H9 (cell line): ENCODE data around the gene DPT. TPM values are rescaled to one million over a fixed set of nuclear protein-coding genes. Genes with fewer than 3 reads are reported as not detected.

Source experiments
- DNase-seq: peaks from one replicate; pipeline ENCODE4 v3.0.0-alpha.2; 2017
- H2AFZ ChIP-seq: one replicate; pipeline ENCODE4 v1.6.1; 2013; ENCODE audit warnings: mild to moderate bottlenecking, low read length, control low read depth, moderate library complexity
- H2AK5ac ChIP-seq: 2 replicates; pipeline ENCODE4 v1.6.1; 2013; ENCODE audit warnings: low read length, control low read depth, mixed read lengths; ENCODE audit not compliant: insufficient read length
- H2BK120ac ChIP-seq: one replicate; pipeline ENCODE4 v1.6.1; 2013; ENCODE audit warnings: low read depth, mild to moderate bottlenecking, low read length, control low read depth, inconsistent platforms; ENCODE audit not compliant: poor library complexity, severe bottlenecking
- H2BK12ac ChIP-seq: 2 replicates; pipeline ENCODE4 v1.6.1; 2013; ENCODE audit warnings: low read length, control low read depth, mixed read lengths, low read depth; ENCODE audit not compliant: insufficient read length
- H2BK15ac ChIP-seq: 2 replicates; pipeline ENCODE4 v1.6.1; 2013; ENCODE audit warnings: low read depth, low read length, control low read depth
- H2BK20ac ChIP-seq: one replicate; pipeline ENCODE4 v1.6.1; 2013; ENCODE audit warnings: low read depth, mild to moderate bottlenecking, low read length, control low read depth, inconsistent platforms; ENCODE audit not compliant: poor library complexity, severe bottlenecking
- H2BK5ac ChIP-seq: 2 replicates; pipeline ENCODE4 v1.6.1; 2013; ENCODE audit warnings: low read length, control low read depth, mixed read lengths; ENCODE audit not compliant: insufficient read length
- H3K14ac ChIP-seq: 2 replicates; pipeline ENCODE4 v1.6.1; 2013; ENCODE audit warnings: low read length, control low read depth; ENCODE audit not compliant: insufficient read depth
- H3K18ac ChIP-seq: 2 replicates; pipeline ENCODE4 v1.6.1; 2013; ENCODE audit warnings: low read depth, mild to moderate bottlenecking, mixed read lengths, low read length, control low read depth; ENCODE audit not compliant: insufficient read length
- H3K23ac ChIP-seq: 2 replicates; pipeline ENCODE4 v1.6.1; 2013; ENCODE audit warnings: low read length, control low read depth, mixed read lengths, low read depth; ENCODE audit not compliant: insufficient read length
- H3K23me2 ChIP-seq: 2 replicates; pipeline ENCODE4 v1.6.1; 2013; ENCODE audit warnings: low read depth, mild to moderate bottlenecking, mixed read lengths, low read length, control low read depth; ENCODE audit not compliant: insufficient read length, poor library complexity, severe bottlenecking
- H3K27ac ChIP-seq: 2 replicates; pipeline ENCODE4 v1.5.1; 2013; ENCODE audit warnings: low read length, control low read depth, mixed read lengths, low read depth; ENCODE audit not compliant: insufficient read length
- H3K27me3 ChIP-seq: 2 replicates; pipeline ENCODE4 v1.6.1; 2013; ENCODE audit warnings: low read length, control low read depth, inconsistent platforms; ENCODE audit not compliant: insufficient read depth
- H3K4ac ChIP-seq: 2 replicates; pipeline ENCODE4 v1.6.1; 2013; ENCODE audit warnings: low read depth, mild to moderate bottlenecking, control low read depth, inconsistent platforms, low read length, moderate library complexity
- H3K4me1 ChIP-seq: 2 replicates; pipeline ENCODE4 v1.6.1; 2013; ENCODE audit warnings: low read length, control low read depth, inconsistent platforms; ENCODE audit not compliant: insufficient read depth
- H3K4me2 ChIP-seq: 2 replicates; pipeline ENCODE4 v1.6.1; 2013; ENCODE audit warnings: low read length, control low read depth, mixed read lengths; ENCODE audit not compliant: insufficient read length, insufficient read depth
- H3K56ac ChIP-seq: 2 replicates; pipeline ENCODE4 v1.6.1; 2013; ENCODE audit warnings: low read depth, mild to moderate bottlenecking, mixed read lengths, low read length, control low read depth; ENCODE audit not compliant: insufficient read length
- H3K79me1 ChIP-seq: 2 replicates; pipeline ENCODE4 v1.6.1; 2013; ENCODE audit warnings: low read depth, mild to moderate bottlenecking, moderate library complexity, low read length, control low read depth, inconsistent platforms; ENCODE audit not compliant: insufficient read depth, poor library complexity, severe bottlenecking
- H3K79me2 ChIP-seq: 2 replicates; pipeline ENCODE4 v1.6.1; 2013; ENCODE audit warnings: low read length, control low read depth, inconsistent platforms; ENCODE audit not compliant: insufficient read depth
- H3K9ac ChIP-seq: 2 replicates; pipeline ENCODE4 v1.6.1; 2013; ENCODE audit warnings: low read length, control low read depth, mixed read lengths; ENCODE audit not compliant: insufficient read length; ENCODE audit errors: extremely low read depth
- H3K9me3 ChIP-seq: one replicate; pipeline ENCODE4 v1.6.1; 2013; ENCODE audit warnings: low read depth, low read length, inconsistent platforms; ENCODE audit not compliant: control insufficient read depth
- H3T11ph ChIP-seq: one replicate; pipeline ENCODE4 v1.6.1; 2013; ENCODE audit warnings: mild to moderate bottlenecking, low read length, control low read depth, inconsistent platforms
- H4K20me1 ChIP-seq: one replicate; pipeline ENCODE4 v1.6.1; 2013; ENCODE audit not compliant: control insufficient read depth, insufficient read length, insufficient read depth
- H4K5ac ChIP-seq: 2 replicates; pipeline ENCODE4 v1.6.1; 2013; ENCODE audit warnings: low read depth, mild to moderate bottlenecking, mixed read lengths, low read length, control low read depth; ENCODE audit not compliant: insufficient read length
- H4K8ac ChIP-seq: replicated peaks from 2 replicates; pipeline ENCODE4 v1.6.1; 2013; ENCODE audit warnings: low read length, control low read depth, mixed read lengths, low read depth; ENCODE audit not compliant: insufficient read length
- H4K91ac ChIP-seq: 2 replicates; pipeline ENCODE4 v1.6.1; 2013; ENCODE audit warnings: low read depth, mild to moderate bottlenecking, moderate library complexity, mixed read lengths, low read length, control low read depth; ENCODE audit not compliant: insufficient read length
- H3K27ac Mint-ChIP-seq, 3 experiments: 2 replicates in 2 of 3; 3 replicates in 1 of 3; pipeline ENCODE4 v1.8.0; 2020 to 2021; ENCODE audit warnings: mixed read lengths in 3 of 3, mild to moderate bottlenecking in 1 of 3, moderate library complexity in 1 of 3
- H3K27me3 Mint-ChIP-seq: 2 replicates; pipeline ENCODE4 v1.8.0; 2021; ENCODE audit warnings: low read depth, mild to moderate bottlenecking, moderate library complexity, mixed read lengths
- H3K36me3 Mint-ChIP-seq, 3 experiments: 2 replicates in 2 of 3; 3 replicates in 1 of 3; pipeline ENCODE4 v1.8.0; 2020 to 2021; ENCODE audit warnings: low read depth in 3 of 3, mixed read lengths in 3 of 3; ENCODE audit not compliant: insufficient read depth in 1 of 3
- H3K4me1 Mint-ChIP-seq, 2 experiments: 2 replicates each; pipeline ENCODE4 v1.8.0; 2020; ENCODE audit warnings: mixed read lengths in 2 of 2
- H3K4me3 Mint-ChIP-seq, 2 experiments: 2 replicates in 1 of 2; 3 replicates in 1 of 2; pipeline ENCODE4 v1.8.0; 2020 to 2021; ENCODE audit warnings: mild to moderate bottlenecking in 2 of 2, mixed read lengths in 2 of 2, moderate library complexity in 1 of 2
- H3K9me3 Mint-ChIP-seq, 2 experiments: 2 replicates in 1 of 2; 3 replicates in 1 of 2; pipeline ENCODE4 v1.8.0; 2020; ENCODE audit warnings: mild to moderate bottlenecking in 2 of 2, mixed read lengths in 2 of 2, moderate library complexity in 1 of 2
- WGBS: extraction: QIAGEN DNeasy Blood & Tissue Kit; methylation state at CpG from one replicate; pipeline ENCODE4 v1.1.7; 2013; ENCODE audit warnings: missing lambda C conversion rate, low lambda C conversion rate, mixed read lengths; ENCODE audit not compliant: insufficient read length; ENCODE audit errors: extremely low coverage; 5-methylcytosine and 5-hydroxymethylcytosine counted together
- long read RNA-seq: library from polyadenylated mRNA; unstranded; transcript quantifications from one replicate; pipeline ENCODE4 v2.0.0, GENCODE V29; 2020
- total RNA-seq: library from RNA; stranded (reverse); gene quantifications from 2 replicates; pipeline ENCODE4 v1.2.1, GENCODE V29; 2021
- TF ChIP-seq, protein P1 (sequence below): fragments of 200-600 bp; sonication (generic); conservative IDR thresholded peaks from 3 replicates; pipeline ENCODE4 v1.8.0; 2021; ENCODE audit warnings: antibody characterized with exemption, mild to moderate bottlenecking

DPT gene
- not detected in 2 replicates for total RNA-seq
- long read RNA-seq, result 0 reads

DNA sequence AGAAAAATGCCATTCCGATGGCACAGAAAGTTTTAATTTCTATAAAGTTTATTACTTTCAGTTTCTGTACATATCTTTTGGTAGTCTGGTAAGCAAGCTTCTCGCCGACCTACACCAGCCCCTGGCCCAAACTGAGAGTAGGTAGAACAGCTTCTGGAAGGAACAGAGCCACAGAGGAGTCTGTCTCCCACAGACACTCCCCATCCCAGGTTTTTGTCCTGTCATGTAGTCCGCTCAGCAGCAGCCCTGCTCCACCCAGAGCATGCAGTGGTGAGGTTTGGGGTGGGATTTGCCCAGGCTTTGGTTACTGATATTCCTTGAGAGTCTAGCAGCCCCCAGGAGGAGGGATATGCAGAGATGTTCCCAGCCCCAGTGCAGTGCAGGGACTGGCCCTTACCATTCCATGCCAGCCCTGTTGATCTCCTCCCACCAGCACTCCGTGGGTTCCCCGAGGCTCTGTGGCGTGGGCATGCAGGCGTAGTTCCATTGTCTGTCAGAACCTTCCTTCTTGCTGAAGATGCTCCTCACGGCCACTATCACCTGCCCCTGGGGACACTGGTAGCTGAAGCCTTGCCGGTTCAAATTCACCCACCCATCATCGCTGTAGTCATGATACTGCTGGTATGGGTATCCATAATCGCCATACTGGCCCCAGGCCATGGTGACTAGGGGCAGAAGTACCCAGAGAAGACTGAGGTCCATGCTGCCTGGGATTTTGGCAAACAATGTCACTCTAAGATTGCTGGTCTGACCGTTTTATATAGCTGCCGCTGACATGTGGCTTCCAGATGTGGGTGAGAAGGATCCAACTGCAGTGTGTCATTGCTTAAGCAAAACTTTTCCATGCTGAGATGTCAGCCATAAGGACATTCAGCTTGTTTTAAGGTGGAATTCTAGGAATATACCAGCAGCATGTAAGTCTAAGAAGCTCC is at the start of gene DPT:
TSS of gene DPT (minus strand) at position 734 of the 932 bp plus-strand sequence. CDS start at position 702, 32 bp downstream.
- TF ChIP-seq, protein P1, sequence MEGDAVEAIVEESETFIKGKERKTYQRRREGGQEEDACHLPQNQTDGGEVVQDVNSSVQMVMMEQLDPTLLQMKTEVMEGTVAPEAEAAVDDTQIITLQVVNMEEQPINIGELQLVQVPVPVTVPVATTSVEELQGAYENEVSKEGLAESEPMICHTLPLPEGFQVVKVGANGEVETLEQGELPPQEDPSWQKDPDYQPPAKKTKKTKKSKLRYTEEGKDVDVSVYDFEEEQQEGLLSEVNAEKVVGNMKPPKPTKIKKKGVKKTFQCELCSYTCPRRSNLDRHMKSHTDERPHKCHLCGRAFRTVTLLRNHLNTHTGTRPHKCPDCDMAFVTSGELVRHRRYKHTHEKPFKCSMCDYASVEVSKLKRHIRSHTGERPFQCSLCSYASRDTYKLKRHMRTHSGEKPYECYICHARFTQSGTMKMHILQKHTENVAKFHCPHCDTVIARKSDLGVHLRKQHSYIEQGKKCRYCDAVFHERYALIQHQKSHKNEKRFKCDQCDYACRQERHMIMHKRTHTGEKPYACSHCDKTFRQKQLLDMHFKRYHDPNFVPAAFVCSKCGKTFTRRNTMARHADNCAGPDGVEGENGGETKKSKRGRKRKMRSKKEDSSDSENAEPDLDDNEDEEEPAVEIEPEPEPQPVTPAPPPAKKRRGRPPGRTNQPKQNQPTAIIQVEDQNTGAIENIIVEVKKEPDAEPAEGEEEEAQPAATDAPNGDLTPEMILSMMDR, result no peak
- no peak within 1 kb of the TSS for H2BK120ac ChIP-seq
- H3K79me1 ChIP-seq, result no peaks in the 10 kb centered on the region
- no CpG with 5 or more reads among the region's 14 CpGs for WGBS
- no peak within 1 kb of the TSS for H3K27ac ChIP-seq
- no peaks in the 10 kb centered on the region; a peak in 1 of 5 replicates for H3K9me3 Mint-ChIP-seq
- no peak within 1 kb of the TSS for H2AK5ac ChIP-seq
- H4K91ac ChIP-seq, result no peak within 1 kb of the TSS
- H3K56ac ChIP-seq, result no peak within 1 kb of the TSS
- no peaks in the 10 kb centered on the region for H3K79me2 ChIP-seq
- H3T11ph ChIP-seq, result no peak within 1 kb of the TSS
- no peaks in the 10 kb centered on the region for H3K23me2 ChIP-seq
- H4K5ac ChIP-seq, result no peak within 1 kb of the TSS
- no peak for DNase-seq
- no peaks in the 10 kb centered on the region for H3K9me3 ChIP-seq
- no peak within 1 kb of the TSS for H2AFZ ChIP-seq
- H2BK5ac ChIP-seq, result no peak within 1 kb of the TSS
- no peaks in the 10 kb centered on the region for H3K27me3 Mint-ChIP-seq
- H3K36me3 Mint-ChIP-seq, result no peaks in the 10 kb centered on the region
- no peak within 1 kb of the TSS for H3K9ac ChIP-seq
- H3K14ac ChIP-seq, result no peak within 1 kb of the TSS
- H3K4ac ChIP-seq, result no peak within 1 kb of the TSS
- no peak within 1 kb of the TSS for H2BK12ac ChIP-seq
- H3K4me1 Mint-ChIP-seq, result no peaks in the 10 kb centered on the region; a peak in 1 of 4 replicates
- H3K27ac Mint-ChIP-seq, result no peak within 1 kb of the TSS
- H4K8ac ChIP-seq, result no peak within 1 kb of the TSS
- no peak within 1 kb of the TSS for H3K4me2 ChIP-seq
- H2BK15ac ChIP-seq, result no peak within 1 kb of the TSS
- no peak within 1 kb of the TSS for H3K18ac ChIP-seq
- H3K4me1 ChIP-seq, result no peaks in the 10 kb centered on the region
- no peaks in the 10 kb centered on the region; the same call in 1 of the 2 replicates for H3K27me3 ChIP-seq
- H4K20me1 ChIP-seq, result no peaks in the 10 kb centered on the region
- H3K4me3 Mint-ChIP-seq, result no peak within 1 kb of the TSS
- no peak within 1 kb of the TSS for H2BK20ac ChIP-seq
- H3K23ac ChIP-seq, result no peak within 1 kb of the TSS
